SK-N-SH (cell line): Measurements from ENCODE around the gene CD99L2.

ENCODE experiments used
- CHD2 ChIP-seq: fragments of 150-350 bp; IDR thresholded peaks from 2 replicates; pipeline ENCODE4 v1.6.1; 2018; ENCODE audit warnings: low read length; ENCODE audit not compliant: partially characterized antibody
- NFIC ChIP-seq: IDR thresholded peaks from 2 replicates; pipeline ENCODE4 v1.4.0; 2012; ENCODE audit warnings: borderline replicate concordance
- POLR2AphosphoS5 ChIP-seq: IDR thresholded peaks from 2 replicates; pipeline ENCODE4 v1.6.1; 2012; ENCODE audit warnings: low read depth, low read length

DNA sequence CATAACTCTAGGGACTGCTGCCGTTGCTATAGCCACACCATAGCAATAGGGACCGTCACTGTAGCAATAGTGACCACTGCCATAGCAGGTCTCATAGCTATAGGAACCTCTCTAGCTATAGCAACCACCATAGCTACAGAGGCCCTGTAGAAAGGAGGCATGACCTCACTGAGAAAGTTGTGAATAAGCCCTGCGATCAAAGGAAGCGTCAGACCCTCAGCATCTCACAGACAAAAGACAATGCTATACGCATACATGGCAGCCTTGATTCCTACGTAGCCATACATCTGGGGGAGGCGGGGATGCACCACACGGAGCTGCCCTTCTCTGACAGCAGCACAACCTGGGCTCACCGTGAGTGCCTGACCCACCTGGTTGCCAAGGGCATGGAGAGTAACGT is 116.8 kb downstream of the CD99L2 start:
- TF ChIP-seq NFIC (no peak), POLR2AphosphoS5 (no peak), CHD2 (no peak)
